HCT116 (cell line): ENCODE results near the gene SYNJ2. TPM values are rescaled to one million over a fixed set of nuclear protein-coding genes. Genes with fewer than 3 reads are reported as not detected.
"Not testable (repeated sequence)": the region's sequence is repeated elsewhere in the genome, so short reads cannot be mapped to it uniquely, and the experiment has no call there.

ENCODE experiments used
- ATAC-seq: fragments of 200-7000 bp; cut with Tn5 transposase; 2 replicates; pipeline ENCODE4 v1.9.1; 2020; ENCODE audit warnings: mild to moderate bottlenecking, moderate library complexity
- BruUV-seq: library from RNA; stranded (reverse); fragments of 400-500 nt; replicated peaks from 2 replicates; lab custom pipeline; 2021; lab: Mats Ljungman, UMichigan
- CTCF ChIA-PET: fragments of 300-600 bp; sonication (Branson Sonifier 250); formaldehyde crosslinking; loops from one replicate; lab custom pipeline; 2021; ENCODE audit warnings: antibody characterized with exemption; lab: Charles Lee
- POLR2A ChIA-PET: fragments of 300-600, 350-600 bp; sonication (Branson Sonifier 250); formaldehyde crosslinking; loops from one replicate; lab custom pipeline; 2021; ENCODE audit warnings: antibody characterized with exemption; lab: Charles Lee
- RAD21 ChIA-PET, 2 experiments: fragments of 300-600 bp; sonication (Branson Sonifier 250); formaldehyde crosslinking; loops; one replicate each; lab custom pipeline; 2023; ENCODE audit warnings: low total read pairs in 2 of 2; ENCODE audit not compliant: uncharacterized antibody in 2 of 2, unreplicated experiment in 2 of 2, low non-redundant PET in 1 of 2; lab: Charles Lee
- DNase-seq: peaks from one replicate; pipeline ENCODE4 v3.0.0-alpha.2; 2010; ENCODE audit warnings: low read depth, low spot score
- H2AFZ ChIP-seq: fragments of 200-600 bp; shearing (Covaris generic), sonication (generic); 2 replicates; pipeline ENCODE4 v1.6.1; 2017; ENCODE audit warnings: low read depth, mixed run types, mixed read lengths, antibody characterized with exemption, low read length; ENCODE audit not compliant: poor library complexity, severe bottlenecking
- H3K27ac ChIP-seq: 2 replicates; pipeline ENCODE4 v1.5.1; 2012; ENCODE audit warnings: low read depth, low read length
- H3K27me3 ChIP-seq: fragments of 200-600 bp; sonication (generic); 2 replicates; pipeline ENCODE4 v1.6.1; 2016; ENCODE audit warnings: mixed run types, low read length, mixed read lengths; ENCODE audit not compliant: insufficient read depth
- H3K36me3 ChIP-seq, 2 experiments: fragments of 200-500 bp in 1 of 2; fragments of 200-600 bp in 1 of 2; sonication (Bioruptor generic) in 1 of 2; sonication (generic) in 1 of 2; 2 replicates each; pipeline versions ENCODE4 v1.5.1 to v1.6.1; 2014 to 2016; ENCODE audit warnings: low read length in 2 of 2, inconsistent platforms in 1 of 2, mixed read lengths in 1 of 2, mixed run types in 1 of 2; ENCODE audit not compliant: insufficient read depth in 2 of 2, control insufficient read depth in 1 of 2
- H3K4me1 ChIP-seq, 2 experiments: fragments of 200-600 bp in 1 of 2; sonication (generic) in 1 of 2; 2 replicates each; pipeline versions ENCODE4 v1.5.1 to v1.6.1; 2012 to 2017; ENCODE audit warnings: low read length in 2 of 2, inconsistent platforms in 1 of 2, mild to moderate bottlenecking in 1 of 2, mixed read lengths in 1 of 2, mixed run types in 1 of 2, moderate library complexity in 1 of 2; ENCODE audit not compliant: insufficient read depth in 2 of 2, control insufficient read depth in 1 of 2
- H3K4me2 ChIP-seq: fragments of 200-600 bp; sonication (generic); 2 replicates; pipeline ENCODE4 v1.6.1; 2017; ENCODE audit warnings: mixed run types, low read length, mixed read lengths
- H3K4me3 ChIP-seq, 2 experiments: fragments of 200-600 bp in 1 of 2; sonication (generic) in 1 of 2; replicated peaks in 1 of 2; 2 replicates each; pipeline ENCODE4 v1.5.1; 2011 to 2016; ENCODE audit warnings: low read length in 2 of 2, control low read depth in 1 of 2, low read depth in 1 of 2, mild to moderate bottlenecking in 1 of 2, mixed read lengths in 1 of 2, mixed run types in 1 of 2
- H3K79me2 ChIP-seq: fragments of 200-600 bp; sonication (generic); 2 replicates; pipeline ENCODE4 v1.6.1; 2017; ENCODE audit warnings: mild to moderate bottlenecking, mixed run types, low read length, moderate library complexity, mixed read lengths; ENCODE audit not compliant: insufficient read depth
- H3K9ac ChIP-seq: fragments of 200-600 bp; sonication (generic); 2 replicates; pipeline ENCODE4 v1.6.1; 2016; ENCODE audit warnings: low read length, mixed read lengths
- H3K9me2 ChIP-seq: fragments of 200-600 bp; sonication (generic), shearing (Covaris generic); 2 replicates; pipeline ENCODE4 v1.6.1; 2017; ENCODE audit warnings: mixed run types, mild to moderate bottlenecking, moderate library complexity; ENCODE audit not compliant: insufficient read depth
- H3K9me3 ChIP-seq, 2 experiments: fragments of 200-500 bp in 1 of 2; fragments of 200-600 bp in 1 of 2; sonication (Bioruptor generic) in 1 of 2; sonication (generic) in 1 of 2; 2 replicates each; pipeline ENCODE4 v1.6.1; 2014 to 2017; ENCODE audit warnings: low read length in 2 of 2, mixed read lengths in 2 of 2, inconsistent platforms in 1 of 2, low read depth in 1 of 2, mild to moderate bottlenecking in 1 of 2, mixed run types in 1 of 2, moderate library complexity in 1 of 2; ENCODE audit not compliant: control insufficient read depth in 1 of 2, insufficient read depth in 1 of 2
- H4K20me1 ChIP-seq: fragments of 200-600 bp; sonication (generic), shearing (Covaris generic); 2 replicates; pipeline ENCODE4 v1.6.1; 2017; ENCODE audit warnings: mixed run types, mild to moderate bottlenecking, moderate library complexity; ENCODE audit not compliant: insufficient read depth
- SIN3A ChIP-seq: IDR thresholded peaks from 2 replicates; pipeline ENCODE4 v1.6.1; 2012; ENCODE audit warnings: low read depth
- SP1 ChIP-seq: IDR thresholded peaks from 2 replicates; pipeline ENCODE4 v1.6.1; 2012; ENCODE audit warnings: low read depth
- SRF ChIP-seq: IDR thresholded peaks from 2 replicates; pipeline ENCODE4 v1.6.1; 2012; ENCODE audit warnings: low read depth
- TCF7L2 ChIP-seq: IDR thresholded peaks from 2 replicates; pipeline ENCODE4 v1.7.0; 2011; ENCODE audit warnings: borderline replicate concordance, inconsistent platforms; ENCODE audit not compliant: insufficient read depth, insufficient read length; ENCODE audit errors: extremely low read depth
- YY1 ChIP-seq: IDR thresholded peaks from 2 replicates; pipeline ENCODE4 v1.6.1; 2011; ENCODE audit warnings: low read length, low read depth, moderate library complexity, mild to moderate bottlenecking; ENCODE audit not compliant: insufficient replicate concordance; ENCODE audit errors: extremely low read depth
- intact Hi-C: fragments of 100-400 bp; cut with micrococcal nuclease; formaldehyde crosslinking; loops from 2 replicates; pipeline ENCODE4 v1.10.0; 2022
- total RNA-seq: library from RNA; stranded (reverse); gene quantifications from one replicate; pipeline ENCODE4 v1.2.1, GENCODE V29; 2021; ENCODE audit not compliant: unreplicated experiment

The SYNJ2 gene
- total RNA-seq, 1 experiment from 2014 or later: 23.9 TPM

DNA sequence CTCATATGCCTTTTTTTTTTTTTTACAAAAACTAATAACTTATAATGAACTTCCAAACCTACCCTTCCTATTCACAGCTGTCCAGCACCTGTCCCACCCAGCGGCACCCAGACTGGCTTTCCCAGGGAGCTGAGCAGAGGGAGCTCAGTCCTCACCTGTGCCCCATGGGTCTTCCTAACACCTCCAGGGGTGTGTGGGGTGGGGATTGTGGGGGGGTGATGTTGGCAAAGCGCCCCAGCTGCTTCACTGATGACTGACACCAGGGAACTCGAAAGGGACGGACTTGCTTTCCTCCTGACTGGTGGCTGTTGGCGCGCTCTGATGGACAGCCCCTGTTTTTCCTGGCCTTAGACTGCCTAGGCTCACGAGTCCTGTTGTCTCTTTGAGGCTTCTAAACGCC, 14.2 kb upstream of the SYNJ2 start:
- no peak for ATAC-seq
- RAD21 ChIA-PET: no interaction called here
- H3K4me1 ChIP-seq: peaks cover 9% of the 10 kb centered on the region in 2 experiments; a peak in 3 of 4 replicates
- no peak overlapping the region for H3K9ac ChIP-seq
- no TSS peak for BruUV-seq
- H3K27me3 ChIP-seq: no peaks in the 10 kb centered on the region
- POLR2A ChIA-PET: no interaction called here
- no peak overlapping the region for H3K4me2 ChIP-seq
- intact Hi-C loops: no loop called here
- DNase-seq: no peak
- H2AFZ ChIP-seq: no peak overlapping the region
- CTCF ChIA-PET: no interaction called here
- H3K36me3 ChIP-seq: no peaks in the 10 kb centered on the region
- no peak overlapping the region for H3K4me3 ChIP-seq
- no peaks in the 10 kb centered on the region for H3K79me2 ChIP-seq
- no peak overlapping the region for H3K27ac ChIP-seq
- H3K9me3 ChIP-seq: no peaks in the 10 kb centered on the region
- TF ChIP-seq TCF7L2 (no peak), SP1 (no peak), SIN3A (no peak), SRF (no peak), YY1 (no peak)
- H4K20me1 ChIP-seq: no peaks in the 10 kb centered on the region
- no peaks in the 10 kb centered on the region for H3K9me2 ChIP-seq

DNA sequence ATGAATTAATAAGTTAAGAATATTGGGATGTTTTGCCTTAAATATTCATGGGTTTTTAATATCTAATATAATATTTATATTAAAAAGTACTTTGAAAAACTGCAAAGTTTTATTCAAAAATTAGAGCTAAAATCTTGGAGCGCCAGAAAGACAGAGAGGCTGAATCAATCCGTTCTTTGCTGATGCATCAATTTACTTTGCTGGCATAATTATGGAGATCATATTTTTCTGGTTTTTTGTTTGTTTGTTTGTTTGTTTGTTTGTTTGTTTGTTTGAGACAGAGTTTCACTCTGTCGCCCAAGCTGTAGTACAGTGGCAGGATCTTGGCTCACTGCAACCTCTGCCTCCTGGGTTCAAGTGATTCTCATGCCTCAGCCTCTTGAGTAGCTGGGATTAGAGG, 9.5 kb upstream of the SYNJ2 start:
- H3K27me3 ChIP-seq, BruUV-seq, H3K9me2 ChIP-seq, POLR2A ChIA-PET, H4K20me1 ChIP-seq, H3K79me2 ChIP-seq, RAD21 ChIA-PET, H3K4me2 ChIP-seq, DNase-seq, ATAC-seq, H2AFZ ChIP-seq, H3K27ac ChIP-seq, H3K4me3 ChIP-seq, H3K9me3 ChIP-seq, H3K36me3 ChIP-seq, H3K9ac ChIP-seq, intact Hi-C loops: not testable (repeated sequence)
- peaks cover 9 to 17% of the 10 kb centered on the region in 2 experiments; a peak in 3 of 4 replicates for H3K4me1 ChIP-seq
- CTCF ChIA-PET: interaction anchor here (0.8 kb wide), 1 partner anchor 54 kb away, joined by 3 read pairs; no protein-coding TSS in a partner anchor
